NCI-H1092 treated with DMSO at 0.1 percent for 48 hours (cell line): Measurements from ENCODE around the gene PHTF2.
"Not testable (repeated sequence)": the region's sequence is repeated elsewhere in the genome, so short reads cannot be mapped to it uniquely, and the experiment has no call there.

Experiments used
- DNase-seq: peaks from one replicate; lab custom pipeline; 2025; lab: John Stamatoyannopoulos, UW

The PHTF2 gene

GRCh38 chr7:77798394-77799077 is at the start of gene PHTF2, which contains the start of gene TMEM60:
Gene PHTF2, plus strand, starts transcription at chr7:77798773.
Gene TMEM60, minus strand, starts transcription at chr7:77798434. Its CDS starts 4,061 bp downstream, at chr7:77794373.
- peak; percentile 100 for DNase-seq

DNA sequence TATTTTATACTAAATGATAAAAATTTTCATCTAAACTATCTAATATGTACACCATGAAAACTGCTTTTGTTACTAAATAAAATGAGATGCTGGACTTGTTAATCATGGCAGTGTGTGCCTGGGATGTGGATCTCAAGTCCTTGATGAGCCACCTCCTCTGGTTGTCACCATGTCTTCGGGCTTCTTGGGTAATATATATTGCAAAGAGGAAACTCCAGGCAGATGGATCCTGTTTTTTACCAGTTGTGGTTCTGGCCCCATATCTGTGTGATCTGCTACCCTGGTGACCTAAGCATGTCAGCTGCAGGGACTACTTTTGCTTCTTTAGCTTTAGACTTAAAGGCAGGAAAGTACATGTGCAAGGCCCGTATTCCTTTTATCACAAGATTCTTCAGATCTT is 46.6 kb upstream of the PHTF2 start:
- DNase-seq = no peak

DNA sequence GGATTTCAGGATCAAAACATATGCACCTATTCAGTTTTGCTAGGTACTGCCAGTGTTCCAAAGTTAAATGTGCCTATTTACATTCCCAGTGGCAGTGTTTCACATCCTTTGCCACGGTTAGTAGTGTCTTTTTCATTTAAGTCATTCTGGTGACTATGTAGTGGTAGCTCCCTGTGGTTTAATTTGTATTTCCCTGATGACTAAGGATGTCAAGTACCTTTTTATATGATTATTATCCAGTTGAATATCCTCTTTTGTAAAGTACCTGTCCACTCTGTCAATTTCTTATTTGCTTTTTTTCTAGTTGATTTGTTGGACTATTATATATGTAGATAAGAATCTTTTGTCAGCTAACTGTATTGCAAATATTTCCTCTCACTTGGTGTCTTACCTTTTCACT is 45.4 kb upstream of the PHTF2 start:
- peak; percentile 27 for DNase-seq

- DNase-seq = no peak
These were observed 41.0 kb upstream of the PHTF2 start for GRCh38 chr7:77757589-77757988.

- peak; percentile 49 for DNase-seq
These were observed 39.2 kb upstream of the PHTF2 start for GRCh38 chr7:77759294-77759889.

GRCh38 chr7:77760809-77761453 is 37.6 kb upstream of the PHTF2 start:
- DNase-seq = no peak

DNA sequence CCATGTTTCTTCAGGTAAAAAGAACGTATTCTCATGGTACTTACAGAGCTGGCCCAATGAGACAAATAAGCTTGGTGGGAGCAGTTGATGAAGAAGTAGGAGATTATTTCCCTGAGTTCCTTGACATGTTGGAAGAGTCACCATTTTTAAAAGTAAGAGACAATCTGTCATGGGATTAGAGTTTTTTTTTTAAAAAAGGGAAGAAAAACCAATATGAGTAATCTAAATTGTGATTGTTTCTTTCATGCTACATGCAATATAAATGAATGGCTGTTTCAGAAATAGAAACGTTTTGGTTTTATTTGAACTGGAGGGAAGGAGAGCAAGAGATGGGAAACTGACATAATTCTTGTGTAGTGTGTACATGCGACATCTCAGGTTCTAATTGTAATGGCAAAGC is 33.1 kb upstream of the PHTF2 start:
- no peak for DNase-seq

DNA sequence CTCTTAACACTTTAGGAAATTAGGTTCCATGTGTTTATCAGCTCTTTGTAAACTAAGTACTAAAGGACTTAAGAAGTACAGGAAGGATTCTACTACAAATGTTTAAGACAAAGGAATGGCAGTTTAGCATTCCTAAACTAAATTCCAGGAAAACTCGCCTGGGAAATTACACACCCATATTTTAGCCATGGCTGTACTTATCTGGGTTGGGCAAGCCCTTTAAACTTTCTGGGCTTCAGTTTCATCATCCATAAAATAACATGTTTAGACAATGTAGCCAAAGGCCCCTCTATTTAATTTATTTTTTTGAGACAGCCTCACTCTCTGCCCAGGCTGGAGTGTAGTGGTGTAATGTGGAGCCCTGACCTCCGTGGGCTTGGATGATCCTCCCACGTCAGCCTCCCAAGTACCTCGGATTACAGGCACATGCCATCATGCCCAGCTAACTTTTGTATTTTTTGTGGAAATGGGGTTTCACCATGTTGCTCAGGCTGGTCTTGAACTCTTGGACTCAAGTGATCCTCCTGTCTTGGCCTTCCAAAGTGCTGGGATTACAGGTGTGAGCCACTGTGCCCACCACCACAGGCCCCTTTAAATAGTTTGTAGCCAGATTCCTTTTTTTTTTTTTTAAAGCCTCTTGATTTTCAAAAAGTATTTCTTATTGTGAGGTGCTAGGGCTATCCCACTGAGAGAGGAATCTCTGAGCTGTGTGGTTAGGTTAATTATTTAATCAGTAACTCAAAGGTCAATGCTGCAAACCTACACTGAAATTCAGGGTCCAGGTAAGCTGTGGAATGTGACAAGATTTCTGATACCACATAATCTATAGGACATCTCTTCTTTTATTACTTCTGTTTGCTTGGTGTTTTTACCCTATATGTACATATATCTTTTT is 32.4 kb upstream of the PHTF2 start:
- no peak for DNase-seq

- DNase-seq = no peak
These were observed 31.6 kb upstream of the PHTF2 start for GRCh38 chr7:77766801-77767605.

DNA sequence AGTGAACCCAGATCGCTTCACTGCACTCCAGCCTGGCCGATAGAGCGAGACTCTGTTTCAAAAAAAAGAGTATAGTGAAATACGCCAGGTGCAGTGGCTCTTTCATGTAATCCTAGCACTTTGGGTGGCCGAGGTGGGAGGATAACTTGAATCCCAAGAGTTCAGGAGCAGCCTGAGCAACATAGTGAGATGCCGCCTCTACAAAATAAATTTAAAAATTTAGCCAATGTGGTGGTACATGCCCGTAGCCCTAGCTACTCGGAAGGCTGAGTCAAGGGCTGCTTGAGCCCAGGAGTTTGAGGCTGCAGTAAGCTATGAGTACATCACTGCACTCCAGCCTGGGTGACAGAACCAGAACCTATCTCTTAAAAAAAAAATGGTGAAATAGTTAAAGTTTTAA is 28.3 kb upstream of the PHTF2 start:
- DNase-seq = no peak

DNA sequence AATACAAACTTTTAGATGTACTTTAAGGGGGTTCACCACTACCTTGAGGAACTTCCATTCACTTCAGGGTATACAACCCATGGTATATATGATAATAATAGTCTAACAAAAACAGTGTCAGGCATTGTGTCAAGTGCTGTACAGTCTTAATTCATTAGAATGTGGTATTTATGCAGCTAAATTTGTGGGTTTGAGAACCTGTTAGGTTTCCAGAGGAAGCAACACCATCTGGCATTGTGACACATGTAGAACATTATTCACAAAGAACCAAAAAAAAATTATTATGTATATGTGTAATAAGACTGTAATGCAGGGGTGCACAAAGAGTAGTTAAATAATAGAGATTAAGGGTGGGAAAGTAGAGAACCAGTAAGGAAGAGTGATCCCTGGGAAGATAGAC is 26.7 kb upstream of the PHTF2 start:
- DNase-seq = no peak

DNA sequence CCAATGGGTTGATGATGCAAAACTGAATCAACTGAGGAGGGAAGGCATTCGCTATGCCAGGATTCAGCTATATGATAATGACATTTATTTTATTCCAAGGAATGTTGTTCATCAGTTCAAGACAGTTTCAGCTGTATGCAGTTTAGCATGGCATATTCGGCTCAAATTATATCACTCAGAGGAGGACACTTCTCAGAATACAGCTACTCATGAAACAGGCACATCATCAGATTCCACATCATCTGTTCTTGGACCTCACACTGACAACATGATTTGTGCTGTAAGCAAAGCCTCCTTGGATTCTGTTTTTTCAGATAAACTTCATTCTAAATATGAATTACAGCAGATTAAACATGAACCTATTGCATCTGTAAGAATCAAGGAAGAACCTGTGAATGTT is 20.0 kb upstream of the PHTF2 start:
- no peak for DNase-seq

DNA sequence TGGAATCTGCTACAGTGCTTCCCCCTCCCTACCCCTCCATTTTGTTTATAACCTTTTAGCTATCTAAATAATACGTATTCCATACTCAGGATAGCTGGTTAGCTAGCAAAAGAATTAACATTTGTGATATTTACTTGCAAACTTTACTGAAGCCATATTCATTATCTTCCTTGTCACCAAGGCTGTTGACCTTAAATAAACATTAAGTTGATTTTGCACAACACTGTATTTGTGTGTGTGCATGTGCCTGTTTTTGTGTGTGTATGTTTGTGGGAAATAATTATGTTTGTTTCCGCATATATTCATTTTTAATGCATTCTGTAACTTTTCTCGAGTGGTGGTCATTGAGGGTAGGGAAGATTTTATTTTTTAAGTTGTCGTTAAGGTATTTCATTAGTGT is 16.2 kb upstream of the PHTF2 start:
- no peak for DNase-seq

DNA sequence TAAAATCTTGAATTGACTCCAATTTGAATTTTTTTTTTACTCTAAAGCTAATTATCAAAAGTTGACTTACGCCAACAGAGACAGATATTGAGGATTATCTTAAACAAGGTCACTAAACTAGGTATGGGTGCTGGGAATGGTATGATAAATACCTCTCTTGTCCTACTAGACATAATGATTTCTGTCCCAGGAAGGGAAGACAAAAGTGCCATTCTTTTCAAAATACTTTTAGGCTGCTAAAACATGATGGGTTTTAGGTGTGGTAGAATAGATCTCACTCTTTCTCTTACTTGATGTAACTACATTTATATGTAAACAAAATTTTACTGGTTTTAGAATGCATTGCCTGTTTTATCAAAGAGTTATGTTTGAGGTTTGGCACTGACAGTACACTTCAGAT is 15.5 kb upstream of the PHTF2 start:
- no peak for DNase-seq

DNA sequence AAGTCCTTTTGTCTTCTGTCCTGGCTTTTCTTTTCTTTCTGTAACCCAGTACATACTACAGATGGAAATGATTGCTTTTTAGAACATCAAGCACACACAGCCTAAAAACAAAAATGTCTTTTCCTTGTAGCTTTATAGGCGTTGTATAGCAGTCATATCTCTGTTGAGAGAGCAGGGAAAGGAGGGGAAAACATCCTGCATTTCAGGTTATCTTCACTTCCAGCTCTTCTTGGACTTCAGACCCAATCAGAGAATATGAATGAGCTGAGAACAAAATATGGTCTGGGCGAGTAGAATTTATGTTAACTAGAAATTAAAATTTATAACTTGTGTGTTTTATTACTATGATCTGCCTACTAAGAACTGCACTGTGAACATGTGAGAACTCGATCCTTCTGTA is 15.0 kb upstream of the PHTF2 start:
- DNase-seq = no peak

GRCh38 chr7:77784426-77784825 is 14.1 kb upstream of the PHTF2 start:
- DNase-seq = not testable (repeated sequence)

DNA sequence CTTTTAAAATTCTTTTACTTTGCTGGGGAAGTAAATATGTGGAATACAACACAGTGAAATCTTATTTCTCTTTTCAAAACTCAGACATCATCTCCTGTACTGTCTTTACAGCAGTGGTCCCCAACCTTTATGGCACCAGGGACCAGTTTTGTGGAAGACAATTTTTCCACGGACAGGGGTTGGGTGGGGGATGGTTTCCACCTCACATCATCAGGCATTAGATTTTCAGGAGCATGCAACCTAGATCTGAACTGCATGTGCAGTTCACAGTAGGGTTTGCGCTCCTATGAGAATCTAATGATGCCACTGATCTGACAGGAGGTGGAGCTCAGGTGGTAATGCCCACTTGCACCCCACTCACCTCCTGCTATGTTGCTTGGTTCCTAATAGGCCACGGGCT is 12.6 kb upstream of the PHTF2 start:
- no peak for DNase-seq

DNA sequence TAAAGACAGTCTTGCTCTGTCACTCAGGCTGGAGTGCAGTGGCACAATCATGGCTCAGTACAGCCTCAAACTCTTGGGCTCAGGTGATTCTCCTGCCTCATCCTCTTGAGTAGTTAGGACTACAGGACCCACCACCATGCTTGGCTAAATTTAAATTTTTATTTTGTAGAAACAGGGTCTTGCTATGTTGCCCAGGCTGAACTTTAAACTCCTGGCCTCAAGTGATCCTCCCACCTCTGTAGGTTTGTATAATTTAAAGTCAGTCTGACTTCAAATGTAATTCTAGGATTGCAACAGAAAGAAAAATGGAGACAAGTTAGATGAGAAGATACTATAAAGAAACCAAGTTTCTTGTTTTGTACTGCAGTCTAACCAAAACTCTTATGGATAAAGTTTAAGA is 11.8 kb upstream of the PHTF2 start:
- no peak for DNase-seq

- DNase-seq = no peak
These were observed 10.2 kb upstream of the PHTF2 start for GRCh38 chr7:77788327-77788902.

DNA sequence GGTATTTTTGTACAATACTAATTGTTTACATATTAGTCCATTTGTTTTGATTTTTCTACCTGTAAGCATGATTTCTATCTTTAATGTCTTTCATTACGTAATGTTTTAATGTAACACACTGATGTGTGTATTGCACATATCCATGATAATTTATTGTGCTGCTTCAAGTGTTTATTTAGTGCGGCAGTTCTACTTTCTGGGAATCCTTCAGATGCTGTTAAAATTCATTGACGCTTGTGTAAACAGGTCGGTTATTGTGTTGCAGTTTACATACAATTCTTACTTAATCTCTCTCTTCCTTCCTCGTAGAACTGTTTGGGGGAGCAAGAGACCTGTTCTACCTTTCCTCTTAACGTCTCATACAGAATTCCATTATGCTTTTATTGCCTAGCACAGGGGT is 7.2 kb upstream of the PHTF2 start:
- peak; percentile 65 for DNase-seq

DNA sequence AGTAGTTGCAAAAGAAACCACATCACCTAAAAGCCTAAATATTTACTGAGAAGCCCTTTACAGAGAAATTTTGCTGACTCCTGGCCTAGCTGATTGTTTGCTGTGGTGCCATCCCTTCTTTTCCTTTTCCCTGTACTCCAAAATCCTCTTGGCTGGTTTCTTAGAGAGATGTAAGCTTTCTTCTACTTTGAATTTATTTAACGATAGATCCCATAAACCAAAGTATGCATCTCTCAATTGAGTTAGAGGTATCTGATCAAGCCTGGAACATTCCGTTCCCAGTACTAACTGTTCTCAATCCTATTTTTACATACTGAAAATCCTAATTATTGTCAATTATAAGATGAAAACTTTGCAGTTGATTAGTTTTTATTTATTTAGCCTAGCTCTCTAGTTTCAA is 6.6 kb upstream of the PHTF2 start:
- DNase-seq = no peak
